ENCODE data around the gene IMPA2. TPM values are rescaled to one million over a fixed set of nuclear protein-coding genes. Genes with fewer than 3 reads are reported as not detected.

The IMPA2 gene
- total and polyA plus RNA-seq, 2 of the 13 experiments (the other 11 are each of a cell fraction or from before 2014, with no cell fraction given), result 37.8 to 71.8 TPM

DNA sequence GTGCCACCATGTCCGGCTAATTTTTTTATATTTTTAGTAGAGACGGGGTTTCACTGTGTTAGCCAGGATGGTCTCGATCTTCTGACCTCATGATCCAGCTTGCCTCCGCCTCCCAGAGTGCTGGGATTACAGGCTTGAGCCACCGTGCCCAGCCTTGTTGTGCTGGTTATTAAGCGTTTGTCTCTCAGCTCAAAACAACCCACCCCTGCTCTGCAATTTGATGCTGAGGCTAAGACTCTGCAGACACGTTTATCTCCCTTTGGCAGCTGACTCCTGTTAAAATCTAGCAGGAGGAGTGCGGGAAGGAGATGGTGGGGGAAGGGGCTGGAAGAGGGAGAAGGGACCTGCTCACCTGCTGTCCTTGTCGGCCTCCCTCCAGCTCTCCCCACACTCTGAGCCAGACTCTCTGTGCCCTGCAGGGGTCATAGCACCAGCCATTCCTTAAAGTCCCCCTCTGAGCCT lies 29.9 kb upstream of the IMPA2 start:
- in situ Hi-C loops (cut with HindIII; ENCODE audit: extremely low pct_ligation_motif_present, low pct_unique_long_range_greater_than_20kb), result no loop called here
- ChIA-PET POLR2A (interaction anchor here (1.0 to 2.0 kb wide), 2 partner anchors 29 to 44 kb away, joined by 4 to 11 read pairs; partner anchors contain the start of gene IMPA2), CTCF (ENCODE audit: low intra/inter-chr PET ratio, low total read pairs) (no interaction called here)
- Histone ChIP-seq H3K4me3 (replicated peaks in 1 of 3; ENCODE audit: insufficient read depth in 1 of 3, low read depth in 2 of 3, low read length in 3 of 3) (no peak overlapping the region), H3K27me3 (ENCODE audit: control insufficient read depth in 1 of 2, insufficient read depth in 2 of 2, low read length in 2 of 2) (no peaks in the 10 kb centered on the region), H3K4me2 (ENCODE audit: low read depth, low read length) (peak overlapping the region; percentile 11; the same call in 1 of the 2 replicates), H3K79me2 (ENCODE audit: insufficient read depth, low read length) (no peaks in the 10 kb centered on the region), H3K9me3 (ENCODE audit: low read length) (no peaks in the 10 kb centered on the region), H3K4me1 (ENCODE audit: insufficient read depth, low read length) (peaks cover 48% of the 10 kb centered on the region), H2AFZ (ENCODE audit: low read length) (no peak overlapping the region), H3K36me3 (replicated peaks in 1 of 2; ENCODE audit: control insufficient read depth in 1 of 2, insufficient read depth in 2 of 2, low read length in 2 of 2) (no peaks in the 10 kb centered on the region), H3K27ac (ENCODE audit: extremely low read length, insufficient read depth, low read length) (no peak overlapping the region), H3K9ac (ENCODE audit: insufficient read depth, low read depth, low read length) (no peak overlapping the region), H4K20me1 (ENCODE audit: insufficient read depth, low read length) (no peaks in the 10 kb centered on the region)
- DNase-seq (ENCODE audit: low spot score) (no peak), ATAC-seq (peak; percentile 35; the same call in 2 of the 3 replicates), FAIRE-seq (no peak)
- intact Hi-C loops (cut with micrococcal nuclease; ENCODE audit: unreplicated experiment), result no loop called here
- BruUV-seq (replicated peaks), result no TSS peak
- 68% methylated on average over 9 of the region's 9 CpGs for WGBS (ENCODE audit: low lambda C conversion rate)
- TF ChIP-seq ZEB1 (IDR thresholded peaks at IDR 0.05; ENCODE audit: insufficient replicate concordance, low read depth) (no peak), KAT7 (CRISPR knock-in tag; IDR thresholded peaks at IDR 0.05; ENCODE audit: borderline replicate concordance) (no peak), ZNF558 (CRISPR knock-in tag; IDR thresholded peaks at IDR 0.05; ENCODE audit: borderline replicate concordance) (no peak), SOX5 (CRISPR knock-in tag; IDR thresholded peaks at IDR 0.05; ENCODE audit: borderline replicate concordance) (no peak), SMAD9 (CRISPR knock-in tag; IDR thresholded peaks at IDR 0.05) (no peak)
- TF ChIP-seq, protein P1, sequence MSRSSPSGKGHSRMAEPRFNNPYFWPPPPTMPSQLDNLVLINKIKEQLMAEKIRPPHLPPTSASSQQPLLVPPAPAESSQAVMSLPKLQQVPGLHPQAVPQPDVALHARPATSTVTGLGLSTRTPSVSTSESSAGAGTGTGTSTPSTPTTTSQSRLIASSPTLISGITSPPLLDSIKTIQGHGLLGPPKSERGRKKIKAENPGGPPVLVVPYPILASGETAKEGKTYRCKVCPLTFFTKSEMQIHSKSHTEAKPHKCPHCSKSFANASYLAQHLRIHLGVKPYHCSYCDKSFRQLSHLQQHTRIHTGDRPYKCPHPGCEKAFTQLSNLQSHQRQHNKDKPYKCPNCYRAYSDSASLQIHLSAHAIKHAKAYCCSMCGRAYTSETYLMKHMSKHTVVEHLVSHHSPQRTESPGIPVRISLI (CRISPR knock-in tag; IDR thresholded peaks at IDR 0.05; ENCODE audit: borderline replicate concordance), result no peak

DNA sequence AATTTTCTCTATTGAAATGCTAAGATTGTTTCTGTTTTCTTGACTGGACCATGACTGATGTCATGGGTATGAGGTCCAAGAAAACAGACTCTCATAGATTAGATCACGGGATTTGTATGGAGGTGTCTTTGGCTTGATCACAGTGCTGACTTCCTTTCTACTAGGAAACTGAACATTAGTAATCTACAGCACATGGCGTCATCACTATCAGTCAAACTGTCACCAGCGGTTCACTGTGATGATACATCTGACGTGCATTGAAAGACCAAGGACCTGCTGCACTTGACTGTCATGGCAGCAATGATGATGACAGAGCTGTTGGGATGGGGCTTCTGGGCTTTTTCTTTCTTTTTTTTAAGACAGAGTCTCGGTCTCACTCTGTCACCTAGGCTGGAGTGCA lies 28.2 kb upstream of the IMPA2 start:
- TF ChIP-seq NFKB2 (CRISPR knock-in tag; IDR thresholded peaks at IDR 0.05; ENCODE audit: borderline replicate concordance), result no peak
- no peak for TF ChIP-seq ZNF547 (CRISPR knock-in tag; IDR thresholded peaks at IDR 0.05)
- H3K27me3 ChIP-seq (ENCODE audit: control insufficient read depth in 1 of 2, insufficient read depth in 2 of 2, low read length in 2 of 2), result no peaks in the 10 kb centered on the region
- no peak overlapping the region for H3K4me2 ChIP-seq (ENCODE audit: low read depth, low read length)
- 95% methylated on average over 5 of the region's 5 CpGs for WGBS (ENCODE audit: low lambda C conversion rate)
- ATAC-seq (no peak), DNase-seq (ENCODE audit: low spot score) (no peak), FAIRE-seq (no peak)
- CTCF ChIA-PET (ENCODE audit: low intra/inter-chr PET ratio, low total read pairs), result no interaction called here
- H3K4me1 ChIP-seq (ENCODE audit: insufficient read depth, low read length), result peaks cover 54% of the 10 kb centered on the region
- H3K4me3 ChIP-seq (replicated peaks in 1 of 3; ENCODE audit: insufficient read depth in 1 of 3, low read depth in 2 of 3, low read length in 3 of 3), result no peak overlapping the region
- H3K9ac ChIP-seq (ENCODE audit: insufficient read depth, low read depth, low read length), result no peak overlapping the region
- POLR2A ChIA-PET, result interaction anchor here (0.7 to 4.6 kb wide), 3 partner anchors 25 to 42 kb away, joined by 4 to 35 read pairs (median 23); partner anchors contain the start of gene IMPA2
- H2AFZ ChIP-seq (ENCODE audit: low read length), result no peak overlapping the region
- no peak overlapping the region for H3K27ac ChIP-seq (ENCODE audit: extremely low read length, insufficient read depth, low read length)
- intact Hi-C loops (cut with micrococcal nuclease; ENCODE audit: unreplicated experiment) (no loop called here), in situ Hi-C loops (cut with HindIII; ENCODE audit: extremely low pct_ligation_motif_present, low pct_unique_long_range_greater_than_20kb) (no loop called here)
- no TSS peak for BruUV-seq (replicated peaks)
- no peaks in the 10 kb centered on the region for H3K9me3 ChIP-seq (ENCODE audit: low read length)
- H3K36me3 ChIP-seq (replicated peaks in 1 of 2; ENCODE audit: control insufficient read depth in 1 of 2, insufficient read depth in 2 of 2, low read length in 2 of 2), result no peaks in the 10 kb centered on the region
- no peaks in the 10 kb centered on the region for H4K20me1 ChIP-seq (ENCODE audit: insufficient read depth, low read length)
- no peaks in the 10 kb centered on the region for H3K79me2 ChIP-seq (ENCODE audit: insufficient read depth, low read length)

Data from HepG2 (cell line).